Type B pancreatic cell (in vitro differentiated cells): Measurements from ENCODE around the gene ATPAF2. TPM values are rescaled to one million over a fixed set of nuclear protein-coding genes. Genes with fewer than 3 reads are reported as not detected.

Source experiments
- DNase-seq: peaks from one replicate; pipeline ENCODE4 v3.0.0; 2021; ENCODE audit warnings: mixed read lengths; ENCODE audit not compliant: unreplicated experiment; ENCODE audit errors: extremely low spot score
- H3K27ac Mint-ChIP-seq: 2 replicates; pipeline ENCODE4 v1.8.0; 2021; ENCODE audit warnings: mild to moderate bottlenecking, mixed read lengths
- H3K27me3 Mint-ChIP-seq: 2 replicates; pipeline ENCODE4 v1.8.0; 2021; ENCODE audit warnings: mixed read lengths
- H3K36me3 Mint-ChIP-seq: 2 replicates; pipeline ENCODE4 v1.8.0; 2021; ENCODE audit warnings: mixed read lengths
- H3K4me1 Mint-ChIP-seq: one replicate; pipeline ENCODE4 v1.8.0; 2021; ENCODE audit warnings: mixed read lengths; ENCODE audit not compliant: unreplicated experiment
- H3K4me3 Mint-ChIP-seq: 2 replicates; pipeline ENCODE4 v1.8.0; 2021; ENCODE audit warnings: mild to moderate bottlenecking, mixed read lengths
- H3K9me3 Mint-ChIP-seq: 2 replicates; pipeline ENCODE4 v1.8.0; 2021; ENCODE audit warnings: mixed read lengths
- CTCF ChIP-seq: fragments of 200-600 bp; sonication (generic); conservative IDR thresholded peaks from 2 replicates; pipeline ENCODE4 v1.5.0; 2021; ENCODE audit warnings: antibody characterized with exemption, mild to moderate bottlenecking
- total RNA-seq: library from RNA; stranded (reverse); gene quantifications from 2 replicates; pipeline ENCODE4 v1.2.1, GENCODE V29; 2021; ENCODE audit warnings: low replicate concordance

Gene ATPAF2
- total RNA-seq, 1 donor from 2014 or later, result 28.9 TPM

GRCh38 chr17:18065546-18065945, 26.6 kb upstream of the ATPAF2 start:
- Mint-ChIP-seq H3K27ac (no peak overlapping the region), H3K9me3 (no peaks in the 10 kb centered on the region), H3K4me1 (no peaks in the 10 kb centered on the region), H3K27me3 (no peaks in the 10 kb centered on the region), H3K4me3 (no peak overlapping the region), H3K36me3 (peaks cover 6% of the 10 kb centered on the region)
- no peak for TF ChIP-seq CTCF
- DNase-seq, result no peak

GRCh38 chr17:18064053-18064452, 25.1 kb upstream of the ATPAF2 start:
- Mint-ChIP-seq H3K36me3 (peaks cover 10% of the 10 kb centered on the region), H3K9me3 (no peaks in the 10 kb centered on the region), H3K27ac (no peak overlapping the region), H3K27me3 (no peaks in the 10 kb centered on the region), H3K4me3 (no peak overlapping the region), H3K4me1 (no peaks in the 10 kb centered on the region)
- DNase-seq, result no peak
- no peak for TF ChIP-seq CTCF

GRCh38 chr17:18059283-18059682, 20.3 kb upstream of the ATPAF2 start:
- TF ChIP-seq CTCF, result no peak
- H3K27ac Mint-ChIP-seq, result no peak overlapping the region
- no peaks in the 10 kb centered on the region for H3K9me3 Mint-ChIP-seq
- no peak for DNase-seq
- H3K27me3 Mint-ChIP-seq, result no peaks in the 10 kb centered on the region
- H3K4me1 Mint-ChIP-seq, result no peaks in the 10 kb centered on the region
- H3K36me3 Mint-ChIP-seq, result peaks cover 27% of the 10 kb centered on the region
- no peak overlapping the region for H3K4me3 Mint-ChIP-seq

- no peak for DNase-seq
Measured at GRCh38 chr17:18056214-18056613, 17.2 kb upstream of the ATPAF2 start.

GRCh38 chr17:18055597-18055996, 16.6 kb upstream of the ATPAF2 start:
- Mint-ChIP-seq H3K4me3 (no peak overlapping the region), H3K36me3 (peaks cover 31% of the 10 kb centered on the region), H3K27me3 (no peaks in the 10 kb centered on the region), H3K27ac (no peak overlapping the region), H3K4me1 (no peaks in the 10 kb centered on the region), H3K9me3 (no peaks in the 10 kb centered on the region)
- DNase-seq, result no peak
- TF ChIP-seq CTCF, result no peak

More at GRCh38 chr17:18056214-18056613, 17.2 kb upstream of the ATPAF2 start:
- H3K4me3 Mint-ChIP-seq, result no peak overlapping the region
- H3K27me3 Mint-ChIP-seq, result no peaks in the 10 kb centered on the region
- no peak overlapping the region for H3K27ac Mint-ChIP-seq
- no peak for TF ChIP-seq CTCF
- peaks cover 31% of the 10 kb centered on the region for H3K36me3 Mint-ChIP-seq
- H3K4me1 Mint-ChIP-seq, result no peaks in the 10 kb centered on the region
- no peaks in the 10 kb centered on the region for H3K9me3 Mint-ChIP-seq
